RWPE2 (cell line): ENCODE measurements around the gene IGSF21.

ENCODE experiments used
- ATAC-seq: fragments of 200-7000 bp; cut with Tn5 transposase; 3 replicates; pipeline ENCODE4 v1.9.1; 2021; ENCODE audit warnings: low read depth
- DNase-seq: peaks from one replicate; pipeline ENCODE4 v3.0.0-alpha.2; 2020; ENCODE audit warnings: low spot score
- H3K27ac ChIP-seq: fragments of 450-650 bp; 2 replicates; pipeline ENCODE4 v1.5.1; 2017; ENCODE audit warnings: mild to moderate bottlenecking; ENCODE audit not compliant: poor library complexity, severe bottlenecking
- H3K27me3 ChIP-seq: fragments of 250-450 bp; sonication (Bioruptor Pico); 2 replicates; pipeline ENCODE4 v1.5.1; 2021; ENCODE audit warnings: mild to moderate bottlenecking, moderate library complexity; ENCODE audit not compliant: insufficient read depth, poor library complexity, severe bottlenecking
- H3K36me3 ChIP-seq: fragments of 250-450 bp; sonication (Bioruptor Pico); 2 replicates; pipeline ENCODE4 v1.5.1; 2020; ENCODE audit warnings: low read depth, mild to moderate bottlenecking, moderate library complexity
- H3K4me1 ChIP-seq: fragments of 250-450 bp; sonication (Bioruptor Pico); 2 replicates; pipeline ENCODE4 v1.5.1; 2021; ENCODE audit warnings: mild to moderate bottlenecking, moderate library complexity; ENCODE audit not compliant: insufficient read depth, poor library complexity, severe bottlenecking
- H3K4me3 ChIP-seq: fragments of 250-450 bp; sonication (Bioruptor Pico); 2 replicates; pipeline ENCODE4 v1.5.1; 2021; ENCODE audit warnings: mild to moderate bottlenecking, moderate library complexity; ENCODE audit not compliant: severe bottlenecking
- H3K9me3 ChIP-seq: fragments of 250-450 bp; sonication (Bioruptor Pico); 2 replicates; pipeline ENCODE4 v1.5.1; 2021; ENCODE audit warnings: mild to moderate bottlenecking, moderate library complexity; ENCODE audit not compliant: severe bottlenecking
- CTCF ChIP-seq: fragments of 450-650 bp; IDR thresholded peaks from one replicate; pipeline ENCODE4 v1.5.1; 2017; ENCODE audit warnings: mild to moderate bottlenecking, moderate library complexity; ENCODE audit not compliant: poor library complexity, severe bottlenecking

IGSF21 gene

GRCh38 chr1:18279351-18280074 lies 171.9 kb downstream of the IGSF21 start:
- ATAC-seq, result no peak
- DNase-seq, result no peak
- Histone ChIP-seq H3K9me3 (no peaks in the 10 kb centered on the region), H3K27me3 (peaks cover 42% of the 10 kb centered on the region), H3K4me1 (no peaks in the 10 kb centered on the region), H3K36me3 (no peaks in the 10 kb centered on the region), H3K27ac (no peak overlapping the region), H3K4me3 (no peak overlapping the region)
- TF ChIP-seq CTCF, result no peak

GRCh38 chr1:18280956-18281355 lies 173.4 kb downstream of the IGSF21 start:
- no peaks in the 10 kb centered on the region for H3K36me3 ChIP-seq
- ATAC-seq (no peak), DNase-seq (no peak)
- no peaks in the 10 kb centered on the region for H3K9me3 ChIP-seq
- H3K4me1 ChIP-seq, result no peaks in the 10 kb centered on the region
- H3K4me3 ChIP-seq, result no peak overlapping the region
- peaks cover 54% of the 10 kb centered on the region for H3K27me3 ChIP-seq
- no peak overlapping the region for H3K27ac ChIP-seq
- TF ChIP-seq CTCF, result no peak

GRCh38 chr1:18282851-18283600 lies 175.4 kb downstream of the IGSF21 start:
- no peak overlapping the region for H3K27ac ChIP-seq
- no peak for TF ChIP-seq CTCF
- no peaks in the 10 kb centered on the region for H3K4me1 ChIP-seq
- H3K4me3 ChIP-seq, result no peak overlapping the region
- ATAC-seq, result no peak
- H3K27me3 ChIP-seq, result peaks cover 57% of the 10 kb centered on the region
- no peaks in the 10 kb centered on the region for H3K36me3 ChIP-seq
- no peak for DNase-seq
- H3K9me3 ChIP-seq, result no peaks in the 10 kb centered on the region

GRCh38 chr1:18283601-18284385 lies 176.2 kb downstream of the IGSF21 start:
- no peak for TF ChIP-seq CTCF
- no peaks in the 10 kb centered on the region for H3K36me3 ChIP-seq
- no peaks in the 10 kb centered on the region for H3K4me1 ChIP-seq
- no peak overlapping the region for H3K4me3 ChIP-seq
- H3K27me3 ChIP-seq, result peaks cover 61% of the 10 kb centered on the region
- no peaks in the 10 kb centered on the region for H3K9me3 ChIP-seq
- no peak for ATAC-seq
- H3K27ac ChIP-seq, result no peak overlapping the region
- DNase-seq, result no peak
